ENCODE results near the gene TBC1D21.
"Not testable (repeated sequence)": the region's sequence is repeated elsewhere in the genome, so short reads cannot be mapped to it uniquely, and the experiment has no call there.

TBC1D21 gene

GRCh38 chr15:73932381-73933191 lies 59.2 kb downstream of the TBC1D21 start:
- DNase-seq = no peak

- DNase-seq = no peak
These were observed 60.9 kb downstream of the TBC1D21 start for GRCh38 chr15:73934281-73934680.

GRCh38 chr15:73935547-73935946 lies 62.2 kb downstream of the TBC1D21 start:
- no peak for DNase-seq

DNA sequence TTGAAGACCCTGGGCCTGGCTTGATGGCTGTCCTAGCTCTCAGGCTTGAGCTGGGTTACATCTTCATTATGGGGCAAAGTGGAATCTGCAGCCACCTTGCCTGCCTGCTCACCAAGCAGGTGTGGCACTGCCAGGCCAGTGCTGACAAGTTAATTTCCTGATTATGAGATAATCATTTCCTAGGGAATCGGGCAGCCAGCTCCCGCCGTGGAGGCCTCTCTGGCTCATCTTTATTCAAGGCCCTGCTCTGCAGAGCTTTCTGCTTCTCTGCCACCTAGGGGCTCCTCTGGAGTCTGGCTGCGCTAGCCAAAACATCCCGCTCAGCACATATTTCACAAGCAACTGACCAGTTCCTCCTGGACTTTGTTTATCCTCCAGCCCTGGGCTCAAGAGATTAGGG lies 62.8 kb downstream of the TBC1D21 start:
- DNase-seq = no peak

GRCh38 chr15:73936588-73937290 lies 63.4 kb downstream of the TBC1D21 start:
- no peak for DNase-seq

- no peak for DNase-seq
These were observed 63.9 kb downstream of the TBC1D21 start for GRCh38 chr15:73937296-73937695.

- no peak for DNase-seq
These were observed 64.4 kb downstream of the TBC1D21 start for GRCh38 chr15:73937726-73938125.

DNA sequence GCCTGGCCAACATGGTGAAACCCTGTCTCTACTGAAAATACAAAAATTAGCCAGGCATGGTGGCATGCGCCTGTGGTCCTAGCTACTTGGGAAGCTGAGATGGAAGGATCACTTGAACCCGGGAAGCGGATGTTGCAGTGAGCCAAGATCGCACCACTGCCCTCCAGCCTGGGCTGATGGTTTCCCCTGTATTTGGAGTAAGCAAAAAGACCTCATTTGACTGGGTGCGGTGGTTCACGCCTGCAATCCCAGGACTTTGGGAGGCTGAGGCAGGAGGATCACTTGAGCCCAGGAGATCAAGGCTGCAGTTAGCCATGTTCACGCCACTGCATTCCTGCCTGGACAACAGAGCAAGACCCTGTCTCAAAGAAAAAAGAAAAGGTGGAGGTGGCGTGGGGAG lies 65.2 kb downstream of the TBC1D21 start:
- not testable (repeated sequence) for DNase-seq

All from CD4-positive, alpha-beta T cell treated with Interferon gamma for 1 hour (primary cell).